SKM-1 treated with dmso at 0.1 percent for 144 hours (cell line): Measurements from ENCODE around the gene NUMB.
"Not testable (repeated sequence)": the region's sequence is repeated elsewhere in the genome, so short reads cannot be mapped to it uniquely, and the experiment has no call there.

Source experiments
- DNase-seq: peaks from one replicate; lab custom pipeline; 2025; ENCODE audit not compliant: unreplicated experiment; lab: John Stamatoyannopoulos, UW

The NUMB gene

DNA sequence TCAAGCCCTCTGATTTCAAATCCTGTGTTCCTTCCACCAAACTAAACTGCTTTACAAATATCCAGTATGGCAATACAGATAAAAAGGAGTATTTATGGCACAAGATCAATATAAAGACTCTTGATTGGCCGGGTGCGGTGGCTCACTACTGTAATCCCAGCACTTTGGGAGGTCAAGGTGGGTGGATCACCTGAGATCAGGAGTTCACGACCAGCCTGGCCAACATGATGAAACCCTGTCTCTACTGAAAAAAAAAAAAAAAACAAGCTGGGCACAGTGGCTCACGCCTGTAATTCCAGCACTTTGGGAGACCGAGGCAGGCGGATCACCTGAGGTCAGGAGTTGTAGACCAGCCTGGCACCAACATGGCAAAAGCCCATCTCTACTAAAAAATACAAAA, 35.3 kb downstream of the NUMB start:
- DNase-seq: not testable (repeated sequence)

DNA sequence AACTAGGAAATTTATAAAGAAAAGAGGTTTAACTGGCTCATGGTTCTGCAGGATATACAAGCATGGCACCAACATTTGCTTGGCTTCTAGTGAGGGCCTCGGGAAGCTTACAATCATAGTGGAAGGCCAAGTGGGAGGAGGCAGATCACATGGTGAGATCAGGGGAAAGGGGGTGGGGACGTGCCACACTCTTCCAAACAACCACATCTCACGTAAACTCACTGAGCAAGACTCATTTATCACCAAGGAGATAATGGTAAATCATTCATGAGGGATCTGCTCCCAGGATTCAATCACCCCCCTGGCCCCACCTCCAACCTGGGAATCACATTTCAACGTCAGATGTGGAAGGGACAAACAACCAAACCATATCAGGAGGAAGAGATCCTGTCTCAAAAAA, 35.8 kb downstream of the NUMB start:
- no peak for DNase-seq

DNA sequence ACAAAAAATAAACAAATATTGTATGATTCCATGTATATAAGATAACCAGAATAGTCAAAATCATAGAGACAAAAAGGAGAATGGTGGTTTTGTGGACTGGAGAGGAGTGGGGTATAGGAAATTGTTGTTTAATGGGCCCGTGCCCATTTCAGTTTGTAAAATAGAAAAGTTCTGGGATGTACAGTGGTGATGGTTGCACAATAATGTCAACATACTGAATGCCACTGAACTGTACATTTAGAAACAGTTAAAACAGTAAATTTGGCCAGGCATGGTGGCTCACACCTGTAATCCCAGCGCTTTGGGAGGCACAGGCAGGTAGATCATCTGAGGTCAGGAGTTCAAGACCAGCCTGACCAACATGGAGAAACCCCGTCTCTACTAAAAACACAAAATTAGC, 40.1 kb downstream of the NUMB start:
- DNase-seq: no peak

GRCh38 chr14:73406248-73406647, 52.1 kb downstream of the NUMB start:
- DNase-seq: not testable (repeated sequence)

GRCh38 chr14:73403181-73403752, 55.1 kb downstream of the NUMB start:
- DNase-seq: no peak

GRCh38 chr14:73402579-73402978, 55.8 kb downstream of the NUMB start:
- no peak for DNase-seq

DNA sequence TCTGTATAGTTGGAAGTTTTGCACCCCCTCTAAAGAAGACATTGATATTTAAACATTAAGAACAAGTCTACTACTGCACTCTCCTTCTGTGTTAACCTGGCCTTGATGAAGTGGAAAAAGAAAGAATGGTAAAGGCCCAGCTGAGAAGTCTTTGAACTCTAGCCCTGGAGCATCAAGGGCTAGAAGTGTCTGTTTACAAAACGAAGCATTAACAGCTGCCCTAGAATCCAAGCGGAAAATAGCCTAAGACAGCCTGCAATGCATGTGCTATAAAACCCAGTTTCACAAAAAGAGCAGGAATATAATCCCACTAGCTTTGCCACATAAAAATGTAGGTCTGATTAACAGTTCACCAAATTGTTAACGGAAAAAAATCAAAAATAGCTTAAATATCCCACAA, 60.5 kb downstream of the NUMB start:
- no peak for DNase-seq

DNA sequence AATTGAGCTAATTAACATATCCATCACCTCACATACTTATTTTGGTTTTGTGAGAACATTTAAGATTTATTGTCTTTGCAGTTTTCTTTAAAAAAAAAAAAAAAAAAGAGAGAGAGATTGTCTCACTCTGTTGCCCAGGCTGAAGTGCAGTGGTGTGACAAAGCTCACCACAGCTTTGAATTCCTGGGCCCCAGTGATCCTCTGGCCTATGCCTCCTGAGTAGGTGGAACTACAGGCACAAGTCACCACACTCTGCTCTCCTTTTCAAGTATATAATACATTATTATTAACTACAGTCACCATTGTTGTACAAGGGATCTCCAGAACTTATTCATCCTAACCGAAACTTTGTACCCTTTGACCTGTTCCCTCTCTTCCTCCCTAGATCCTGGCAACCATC, 64.0 kb downstream of the NUMB start:
- DNase-seq: no peak

GRCh38 chr14:73393375-73393774, 65.0 kb downstream of the NUMB start:
- DNase-seq: no peak

DNA sequence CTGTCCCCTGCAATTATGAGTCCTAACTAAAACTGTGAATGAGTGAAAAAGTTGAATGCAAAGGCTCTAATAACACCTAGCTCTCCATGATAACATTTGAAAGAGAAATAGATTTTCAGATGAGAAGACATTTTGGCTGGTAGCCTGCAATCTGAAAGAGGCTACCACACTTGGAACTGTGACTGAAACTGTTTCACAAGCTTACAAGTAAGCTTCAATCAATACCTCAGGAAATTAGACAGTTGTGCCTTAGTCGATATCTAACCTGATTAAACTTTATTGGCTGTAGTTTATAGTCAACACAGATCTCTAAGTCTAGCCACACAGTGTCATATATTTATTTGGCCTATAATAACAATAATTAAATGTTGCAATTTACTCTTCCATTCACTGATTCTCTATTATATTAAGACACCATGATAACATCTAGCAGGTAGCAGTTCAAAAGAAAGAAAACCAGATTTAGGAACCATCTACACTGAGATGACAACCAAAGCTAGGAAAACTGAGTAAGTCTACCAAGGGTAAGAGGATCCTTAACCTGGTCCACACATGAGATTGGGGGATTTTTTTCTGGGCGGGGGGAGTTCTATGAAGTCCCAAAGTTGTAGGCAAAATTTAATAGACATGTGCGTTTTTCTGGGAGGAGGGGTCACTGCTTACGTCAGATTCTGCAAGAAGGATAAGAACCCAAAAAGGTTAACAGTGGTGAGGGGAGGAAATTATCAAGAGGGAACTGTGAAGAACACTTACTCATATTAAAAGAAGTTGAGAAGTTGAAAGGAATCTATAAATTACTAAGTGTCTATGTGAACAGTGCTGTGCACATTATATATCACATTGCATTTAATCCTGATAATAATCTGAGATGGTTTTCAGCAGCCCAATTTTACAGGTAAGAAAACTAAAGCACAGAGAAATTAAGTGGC, 65.8 kb downstream of the NUMB start:
- no peak for DNase-seq

DNA sequence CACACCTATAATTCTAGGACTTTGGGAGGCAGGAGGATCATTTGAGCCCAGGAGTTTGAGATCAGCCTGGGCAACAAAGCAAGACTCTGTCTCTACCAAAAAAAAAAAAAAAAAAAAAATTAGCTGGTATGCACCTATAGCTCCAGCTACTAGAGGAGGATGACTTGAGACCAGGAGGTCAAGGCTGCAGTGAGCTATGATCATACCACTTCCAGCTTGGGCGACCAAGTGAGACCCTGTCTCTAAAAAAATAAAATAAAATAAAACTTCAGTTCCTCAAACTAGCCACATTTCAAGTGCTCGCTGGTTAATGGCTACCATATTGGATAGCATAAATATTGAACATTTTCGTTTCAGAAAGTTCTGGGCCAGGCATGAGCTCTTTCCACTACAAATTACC, 70.5 kb downstream of the NUMB start:
- DNase-seq: not testable (repeated sequence)

DNA sequence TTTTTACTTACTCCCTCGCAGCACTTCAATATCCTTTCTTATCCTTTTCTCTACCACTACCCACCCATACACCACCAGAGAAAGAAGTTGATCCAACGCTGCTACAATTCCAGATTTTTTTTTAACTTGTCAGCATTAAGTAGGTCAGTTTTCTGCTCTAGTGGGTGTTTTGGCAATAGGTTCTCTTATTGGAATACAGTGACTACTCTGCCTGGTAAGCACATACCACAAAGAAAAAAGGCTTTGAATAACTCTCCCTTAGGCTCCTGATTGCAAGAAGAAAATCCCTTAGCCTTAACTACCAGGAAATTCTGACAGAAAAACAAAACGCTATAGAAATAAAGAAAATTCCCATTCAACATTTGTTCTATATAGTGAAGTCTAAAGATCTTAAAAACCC, 72.0 kb downstream of the NUMB start:
- DNase-seq: no peak

- DNase-seq: not testable (repeated sequence)
Measured at GRCh38 chr14:73385021-73385420, 73.3 kb downstream of the NUMB start.

DNA sequence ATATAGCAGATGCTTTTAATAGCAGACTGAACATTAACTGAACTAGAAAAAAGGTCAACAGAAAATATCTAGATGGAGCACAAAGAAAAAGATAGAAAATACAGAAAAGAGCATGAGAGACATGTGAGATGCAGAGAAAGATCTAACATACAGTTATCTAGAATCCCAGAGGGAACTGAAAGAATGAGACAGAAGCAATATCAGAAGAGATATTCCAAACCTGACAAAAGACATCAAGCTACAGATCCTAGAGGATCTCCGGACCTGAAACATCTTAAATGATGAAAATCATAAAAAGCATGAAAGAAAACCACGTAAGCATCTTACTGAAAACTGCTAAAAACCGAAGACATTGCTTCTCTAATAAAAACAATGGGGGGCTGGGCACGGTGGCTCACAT, 75.0 kb downstream of the NUMB start:
- no peak for DNase-seq

DNA sequence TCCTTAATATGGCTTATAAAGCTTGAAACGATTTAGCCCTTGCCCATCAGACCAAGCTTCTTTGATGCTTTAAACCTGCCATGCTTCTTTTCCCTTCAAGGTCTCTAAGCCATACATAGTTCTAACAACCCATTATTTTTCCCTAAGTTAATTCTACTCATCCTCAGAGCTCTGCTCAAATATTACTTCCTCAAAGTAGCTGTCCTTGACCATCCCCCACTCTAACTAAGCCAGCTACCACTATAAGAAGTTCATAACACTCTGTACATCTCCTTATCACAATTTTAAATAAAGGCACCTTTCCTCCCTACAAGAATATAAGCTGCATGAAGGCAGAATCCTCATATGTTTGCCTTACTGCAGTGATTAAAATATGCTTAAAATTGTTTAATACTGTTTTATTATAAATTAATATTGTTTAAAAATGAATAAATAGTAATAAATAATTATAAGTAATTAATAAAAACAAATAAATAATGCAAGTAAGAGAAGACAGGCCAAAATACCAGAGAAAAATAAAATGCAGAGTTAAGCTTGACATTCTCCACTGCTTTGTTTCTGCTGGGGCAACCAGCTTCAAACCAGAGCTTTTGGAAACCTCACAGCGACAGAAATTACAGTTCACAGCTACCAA, 76.8 kb downstream of the NUMB start:
- DNase-seq: no peak

DNA sequence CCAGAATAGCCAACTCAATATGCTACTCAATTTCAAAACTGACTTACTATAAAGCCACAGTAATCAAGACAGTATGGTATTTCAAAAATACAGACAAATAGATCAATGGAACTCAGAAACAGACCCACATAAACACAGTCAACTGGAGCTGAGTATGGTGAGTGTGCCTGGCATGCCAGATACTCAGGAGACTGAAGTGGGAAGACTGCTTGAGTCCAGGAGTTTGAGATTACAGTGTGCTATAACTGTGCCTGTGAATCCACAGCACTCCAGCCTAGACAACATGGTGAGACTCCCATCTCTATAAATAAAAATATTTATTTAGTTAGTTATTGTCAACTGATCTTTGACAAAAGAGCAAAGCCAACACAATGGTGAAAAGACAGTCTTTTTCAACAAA, 81.8 kb downstream of the NUMB start:
- DNase-seq: no peak

- DNase-seq: no peak
Measured at GRCh38 chr14:73375861-73376260, 82.5 kb downstream of the NUMB start.

DNA sequence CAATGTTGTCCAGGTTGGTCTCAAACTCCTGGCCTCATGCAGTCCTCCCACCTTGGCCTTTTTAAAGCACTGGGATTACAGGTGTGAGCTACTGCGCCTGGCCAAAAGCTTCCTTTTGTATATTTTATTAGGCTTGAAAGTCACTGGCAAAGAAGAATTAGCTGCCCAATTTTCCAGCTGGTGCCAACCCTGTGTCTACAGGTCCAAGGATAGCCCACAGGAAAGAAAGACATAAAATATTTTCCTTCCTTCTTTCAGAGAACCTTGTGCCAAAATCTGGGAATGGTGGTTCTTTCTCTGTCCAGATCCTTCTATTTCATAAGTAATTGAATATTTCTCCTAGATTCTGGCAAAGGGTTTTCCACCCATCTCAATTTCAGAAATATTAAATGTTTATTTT, 84.1 kb downstream of the NUMB start:
- no peak for DNase-seq

- DNase-seq: no peak
Measured at GRCh38 chr14:73372529-73372928, 85.8 kb downstream of the NUMB start.

DNA sequence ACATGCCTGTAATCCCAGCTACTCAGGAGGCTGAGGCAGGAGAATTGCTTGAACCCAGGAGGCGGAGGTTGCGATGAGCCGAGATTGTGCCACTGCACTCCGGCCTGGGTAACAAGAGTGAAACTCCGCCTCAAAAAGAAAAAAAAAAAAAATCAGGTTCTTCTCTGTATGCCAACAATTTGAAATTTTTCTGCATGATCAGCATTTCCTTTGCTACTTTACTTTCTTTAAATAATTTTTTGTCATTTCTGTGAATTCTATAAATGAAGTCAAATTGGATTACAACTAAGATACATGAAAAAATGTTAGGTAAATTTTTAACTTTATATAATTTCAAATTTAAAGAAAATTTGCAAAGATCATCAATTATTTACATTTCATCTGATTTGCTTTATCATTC, 87.8 kb downstream of the NUMB start:
- no peak for DNase-seq

DNA sequence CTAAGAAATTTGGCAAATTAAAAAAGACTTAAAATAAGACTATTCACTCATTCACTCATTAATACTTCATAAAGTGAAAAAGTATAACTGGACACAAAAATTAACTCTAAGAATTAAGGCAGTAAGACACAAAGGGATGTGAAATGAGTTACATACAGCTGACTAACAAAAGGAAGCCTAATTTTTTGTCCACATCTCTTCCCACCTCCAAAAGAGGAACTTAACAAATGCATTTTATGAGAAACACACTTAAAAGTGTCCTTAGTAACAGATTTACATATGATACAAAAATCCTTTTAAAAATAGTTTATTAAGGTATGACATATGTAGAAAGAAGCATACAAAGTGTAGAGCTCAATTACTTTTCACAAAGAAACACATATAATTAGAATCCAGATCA, 88.9 kb downstream of the NUMB start:
- peak; percentile 3 for DNase-seq

- DNase-seq: no peak
Measured at GRCh38 chr14:73368616-73369015, 89.7 kb downstream of the NUMB start.
